Vagina (tissue), 2 donors: Measurements from ENCODE around the gene MECP2.

ENCODE experiments used
- POLR2A ChIP-seq, 2 donors: fragments of 450-650 bp; IDR thresholded peaks; one replicate each; pipeline ENCODE4 v1.6.1; 2017; ENCODE audit warnings: antibody characterized with exemption in 2 of 2, mild to moderate bottlenecking in 2 of 2, moderate library complexity in 2 of 2
- TF ChIP-seq, protein P1 (sequence below), 3 experiments: fragments of 450-650 bp in 2 of 3; fragments of 200-600 bp in 1 of 3; sonication (generic) in 1 of 3; IDR thresholded peaks; one replicate each; pipeline ENCODE4 v1.5.1; 2017 to 2019; ENCODE audit warnings: antibody characterized with exemption in 3 of 3, mild to moderate bottlenecking in 2 of 3, moderate library complexity in 2 of 3

DNA sequence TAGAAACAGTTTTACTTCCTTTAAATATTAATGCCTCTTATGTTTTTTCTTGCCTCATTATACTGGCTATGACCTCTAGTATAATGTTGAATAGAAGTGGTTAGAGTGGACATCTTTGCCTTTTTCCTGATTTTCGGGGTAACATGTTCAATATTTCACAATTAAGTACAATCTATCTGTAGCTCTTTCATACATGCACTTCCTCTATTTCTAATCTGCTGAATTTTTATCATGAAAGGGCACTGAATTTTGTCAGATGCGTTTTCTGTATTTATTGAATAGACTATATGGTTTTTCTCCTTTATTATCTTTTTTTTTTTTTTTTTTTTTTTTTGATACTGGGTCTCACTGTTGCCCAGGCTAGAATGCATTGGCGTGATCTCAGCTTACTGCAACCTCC, 29.0 kb downstream of the MECP2 start:
- TF ChIP-seq POLR2A (IDR thresholded peaks at IDR 0.05): no peak
- TF ChIP-seq, protein P1, sequence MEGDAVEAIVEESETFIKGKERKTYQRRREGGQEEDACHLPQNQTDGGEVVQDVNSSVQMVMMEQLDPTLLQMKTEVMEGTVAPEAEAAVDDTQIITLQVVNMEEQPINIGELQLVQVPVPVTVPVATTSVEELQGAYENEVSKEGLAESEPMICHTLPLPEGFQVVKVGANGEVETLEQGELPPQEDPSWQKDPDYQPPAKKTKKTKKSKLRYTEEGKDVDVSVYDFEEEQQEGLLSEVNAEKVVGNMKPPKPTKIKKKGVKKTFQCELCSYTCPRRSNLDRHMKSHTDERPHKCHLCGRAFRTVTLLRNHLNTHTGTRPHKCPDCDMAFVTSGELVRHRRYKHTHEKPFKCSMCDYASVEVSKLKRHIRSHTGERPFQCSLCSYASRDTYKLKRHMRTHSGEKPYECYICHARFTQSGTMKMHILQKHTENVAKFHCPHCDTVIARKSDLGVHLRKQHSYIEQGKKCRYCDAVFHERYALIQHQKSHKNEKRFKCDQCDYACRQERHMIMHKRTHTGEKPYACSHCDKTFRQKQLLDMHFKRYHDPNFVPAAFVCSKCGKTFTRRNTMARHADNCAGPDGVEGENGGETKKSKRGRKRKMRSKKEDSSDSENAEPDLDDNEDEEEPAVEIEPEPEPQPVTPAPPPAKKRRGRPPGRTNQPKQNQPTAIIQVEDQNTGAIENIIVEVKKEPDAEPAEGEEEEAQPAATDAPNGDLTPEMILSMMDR (IDR thresholded peaks at IDR 0.05): no peak
